Measurements from ENCODE around the gene FRMD5.
"Not testable (repeated sequence)": the region's sequence is repeated elsewhere in the genome, so short reads cannot be mapped to it uniquely, and the experiment has no call there.

GRCh38 chr15:43831519-43832052 is 363.5 kb downstream of the FRMD5 start:
- not testable (repeated sequence) for TF ChIP-seq EZH2 (IDR thresholded peaks at IDR 0.05; ENCODE audit: low read depth); CTCF (conservative IDR thresholded peaks at IDR 0.05)
